ENCODE measurements around the gene SPDYE6. TPM values are rescaled to one million over a fixed set of nuclear protein-coding genes. Genes with fewer than 3 reads are reported as not detected.
"Not testable (repeated sequence)": the region's sequence is repeated elsewhere in the genome, so short reads cannot be mapped to it uniquely, and the experiment has no call there.

The SPDYE6 gene, protein sequence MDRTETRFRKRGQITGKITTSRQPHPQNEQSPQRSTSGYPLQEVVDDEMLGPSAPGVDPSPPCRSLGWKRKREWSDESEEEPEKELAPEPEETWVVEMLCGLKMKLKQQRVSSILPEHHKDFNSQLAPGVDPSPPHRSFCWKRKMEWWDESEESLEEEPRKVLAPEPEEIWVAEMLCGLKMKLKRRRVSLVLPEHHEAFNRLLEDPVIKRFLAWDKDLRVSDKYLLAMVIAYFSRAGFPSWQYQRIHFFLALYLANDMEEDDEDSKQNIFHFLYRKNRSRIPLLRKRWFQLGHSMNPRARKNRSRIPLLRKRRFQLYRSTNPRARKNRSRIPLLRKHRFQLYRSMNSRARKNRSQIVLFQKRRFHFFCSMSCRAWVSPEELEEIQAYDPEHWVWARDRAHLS
- total RNA-seq = not detected in 2 replicates

DNA sequence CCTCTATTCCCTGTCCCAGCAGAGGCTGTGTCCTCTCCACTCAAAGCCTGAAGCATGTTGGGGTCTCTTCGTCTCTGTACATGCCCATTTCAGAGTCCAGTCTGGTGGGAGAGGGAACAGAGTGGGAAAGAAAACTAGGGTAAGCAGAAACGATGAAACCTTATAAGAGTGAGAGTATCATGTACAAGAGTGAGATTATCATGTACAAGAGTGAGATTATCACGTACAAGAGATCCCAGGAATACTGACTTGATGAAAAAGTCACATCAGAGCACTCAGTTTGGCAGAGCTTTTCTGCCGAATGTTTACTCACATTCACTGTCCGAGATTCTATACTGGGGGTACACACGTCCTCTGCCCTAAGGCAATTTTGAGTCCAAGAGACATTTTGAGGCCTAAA is at the start of gene SPDYE6:
Gene SPDYE6 (minus strand): TSS at position 101 of the 400 bp plus-strand sequence. CDS start 421 bp downstream, outside the sequence.
- H3K4me1 Mint-ChIP-seq; H3K36me3 Mint-ChIP-seq (ENCODE audit: low read depth); H3K9me3 Mint-ChIP-seq; H3K27ac Mint-ChIP-seq; H3K27me3 Mint-ChIP-seq; DNase-seq; H3K4me3 Mint-ChIP-seq; intact Hi-C loops (cut with micrococcal nuclease): not testable (repeated sequence)

DNA sequence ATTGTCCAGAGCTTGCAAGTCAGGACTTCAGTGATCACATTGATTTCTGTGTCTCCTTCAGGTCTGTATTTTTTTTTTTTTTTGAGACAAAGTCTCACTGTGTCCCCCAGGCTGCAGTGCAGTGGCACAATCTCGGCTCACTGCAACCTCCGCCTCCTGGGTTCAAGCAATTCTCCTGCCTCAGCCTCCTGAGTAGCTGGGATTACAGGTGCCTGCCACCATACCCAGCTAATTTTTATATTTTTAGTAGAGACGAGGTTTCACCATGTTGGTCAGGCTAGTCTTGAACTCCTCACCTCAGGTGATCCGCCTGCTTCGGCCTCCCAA is 48.6 kb upstream of the SPDYE6 start:
- Mint-ChIP-seq H3K36me3 (ENCODE audit: low read depth) (peaks cover 64% of the 10 kb centered on the region), H3K4me1 (peaks cover 10% of the 10 kb centered on the region)
- H3K27ac Mint-ChIP-seq, H3K27me3 Mint-ChIP-seq, H3K4me3 Mint-ChIP-seq, H3K9me3 Mint-ChIP-seq, DNase-seq: not testable (repeated sequence)
- intact Hi-C loops (cut with micrococcal nuclease) = loop anchor here (1.0 to 2.0 kb wide), 3 partner anchors 22 to 60 kb away; partner anchors contain the start of genes ALKBH4 and LRWD1

DNA sequence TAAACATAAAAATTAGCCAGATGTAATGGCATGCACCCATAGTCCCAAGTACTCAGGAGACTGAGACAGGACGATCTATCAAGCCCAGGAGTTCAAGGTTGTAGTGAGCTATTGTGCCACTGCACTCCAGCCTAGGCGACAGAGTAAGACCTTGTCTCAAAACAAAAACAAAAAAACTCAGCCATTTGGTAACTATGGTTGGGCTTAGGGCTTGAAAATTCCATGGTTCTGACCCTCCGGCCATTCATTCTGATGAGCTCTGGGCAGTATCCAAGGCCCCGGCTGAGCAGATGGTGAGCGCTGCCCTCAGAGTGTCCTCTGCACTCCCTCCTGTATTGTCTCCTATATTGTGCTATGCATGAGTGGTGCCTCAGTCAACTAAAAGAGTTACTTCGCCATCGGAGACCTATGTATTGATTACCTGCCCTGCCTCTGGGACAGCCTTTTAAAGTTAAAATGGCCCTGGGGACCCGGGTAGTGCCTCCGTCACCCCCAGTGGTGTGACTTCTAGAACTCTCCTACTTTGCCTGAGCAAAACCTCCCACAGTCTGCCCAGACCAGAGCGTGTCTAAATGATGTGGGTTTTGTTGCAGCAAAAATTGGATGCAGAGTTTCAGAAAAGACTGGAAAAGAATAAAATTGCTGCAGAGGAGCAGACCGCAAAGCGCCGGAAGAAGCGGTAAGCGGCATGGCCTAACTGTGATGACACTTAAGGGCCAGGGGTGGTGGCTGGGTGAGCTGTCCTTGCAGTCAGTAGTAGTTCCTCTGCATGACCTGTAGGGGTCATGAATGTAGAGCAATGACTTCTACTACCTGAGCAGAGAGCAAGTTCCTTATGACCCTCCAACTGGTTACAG is 48.0 kb upstream of the SPDYE6 start:
- H3K27me3 Mint-ChIP-seq = no peaks in the 10 kb centered on the region
- H3K4me1 Mint-ChIP-seq = peaks cover 10% of the 10 kb centered on the region
- H3K36me3 Mint-ChIP-seq (ENCODE audit: low read depth) = peaks cover 61% of the 10 kb centered on the region
- H3K27ac Mint-ChIP-seq = peak overlapping the region; percentile 41
- H3K4me3 Mint-ChIP-seq = no peak overlapping the region
- no peaks in the 10 kb centered on the region for H3K9me3 Mint-ChIP-seq
- intact Hi-C loops (cut with micrococcal nuclease) = loop anchor here (1.0 to 2.0 kb wide), 3 partner anchors 23 to 61 kb away; partner anchors contain the start of genes ALKBH4 and LRWD1
- peak; percentile 84 for DNase-seq

DNA sequence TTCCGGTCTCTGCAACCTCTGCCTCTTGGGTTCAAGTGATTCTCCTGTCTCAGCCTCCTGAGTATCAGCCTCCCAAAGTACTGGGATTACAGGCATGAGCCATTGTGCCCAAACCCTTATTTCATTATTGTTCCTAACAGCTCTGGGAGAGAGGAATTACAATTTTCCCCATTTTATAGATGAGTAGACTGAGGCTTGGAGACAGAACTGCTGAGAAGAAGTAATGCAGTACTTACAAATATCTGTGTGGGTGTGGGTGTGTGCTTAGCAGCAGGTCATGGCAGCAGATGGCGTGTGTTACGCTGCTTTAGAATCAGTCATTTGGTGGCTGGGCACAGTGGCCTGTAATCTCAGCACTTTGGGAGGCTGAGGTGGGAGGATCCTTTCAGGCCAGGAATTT is 47.3 kb upstream of the SPDYE6 start:
- H3K36me3 Mint-ChIP-seq (ENCODE audit: low read depth) = peaks cover 60% of the 10 kb centered on the region
- intact Hi-C loops (cut with micrococcal nuclease) = no loop called here
- DNase-seq = no peak
- H3K9me3 Mint-ChIP-seq = no peaks in the 10 kb centered on the region
- H3K27ac Mint-ChIP-seq = peak overlapping the region; percentile 20
- H3K4me1 Mint-ChIP-seq = peaks cover 10% of the 10 kb centered on the region
- H3K27me3 Mint-ChIP-seq = no peaks in the 10 kb centered on the region
- H3K4me3 Mint-ChIP-seq = no peak overlapping the region

DNA sequence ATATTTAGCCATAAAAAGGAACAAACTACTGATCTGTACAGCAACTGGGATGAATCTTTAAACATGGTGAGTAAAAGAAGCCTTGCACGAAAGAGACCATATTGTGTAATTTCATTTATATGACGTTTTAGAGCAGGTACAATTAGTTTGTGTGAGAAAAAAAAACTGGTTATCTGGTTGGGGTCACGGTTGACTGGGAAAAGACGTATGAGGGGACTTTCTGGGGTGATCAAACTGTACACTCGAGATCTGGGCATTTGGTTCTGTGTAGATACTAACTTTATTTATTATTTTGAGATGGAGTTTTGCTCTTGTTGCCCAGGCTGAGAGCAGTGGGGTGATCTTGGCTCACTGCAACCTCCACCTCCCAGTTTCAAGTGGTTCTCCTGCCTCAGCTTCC is 44.1 kb upstream of the SPDYE6 start:
- H3K9me3 Mint-ChIP-seq = no peaks in the 10 kb centered on the region
- H3K27ac Mint-ChIP-seq = no peak overlapping the region
- no peaks in the 10 kb centered on the region for H3K27me3 Mint-ChIP-seq
- intact Hi-C loops (cut with micrococcal nuclease) = no loop called here
- H3K4me1 Mint-ChIP-seq = peaks cover 17% of the 10 kb centered on the region
- H3K4me3 Mint-ChIP-seq = no peak overlapping the region
- H3K36me3 Mint-ChIP-seq (ENCODE audit: low read depth) = peaks cover 45% of the 10 kb centered on the region
- DNase-seq = no peak

DNA sequence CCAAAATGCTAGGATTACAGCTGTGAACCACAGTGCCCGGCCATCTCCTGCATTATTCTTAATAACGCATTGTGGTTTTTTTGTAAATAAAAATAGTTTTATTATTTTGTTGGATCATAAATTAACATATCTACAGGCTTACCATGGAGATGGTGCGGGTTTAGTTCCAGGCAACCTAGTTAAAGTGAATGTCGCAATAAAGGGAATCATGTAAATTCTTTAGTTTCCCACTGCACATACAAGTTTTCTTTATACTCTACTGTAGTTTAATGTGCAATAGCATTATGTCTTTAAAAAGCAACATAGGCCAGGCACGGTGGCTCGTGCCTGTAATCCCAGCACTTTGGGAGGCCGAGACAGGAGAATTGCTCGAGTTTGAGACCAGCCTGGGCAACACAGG is 42.3 kb upstream of the SPDYE6 start:
- intact Hi-C loops (cut with micrococcal nuclease) = no loop called here
- Mint-ChIP-seq H3K4me1 (peaks cover 13% of the 10 kb centered on the region), H3K4me3 (no peak overlapping the region), H3K9me3 (no peaks in the 10 kb centered on the region), H3K36me3 (ENCODE audit: low read depth) (peaks cover 38% of the 10 kb centered on the region), H3K27ac (no peak overlapping the region), H3K27me3 (no peaks in the 10 kb centered on the region)
- DNase-seq = no peak

DNA sequence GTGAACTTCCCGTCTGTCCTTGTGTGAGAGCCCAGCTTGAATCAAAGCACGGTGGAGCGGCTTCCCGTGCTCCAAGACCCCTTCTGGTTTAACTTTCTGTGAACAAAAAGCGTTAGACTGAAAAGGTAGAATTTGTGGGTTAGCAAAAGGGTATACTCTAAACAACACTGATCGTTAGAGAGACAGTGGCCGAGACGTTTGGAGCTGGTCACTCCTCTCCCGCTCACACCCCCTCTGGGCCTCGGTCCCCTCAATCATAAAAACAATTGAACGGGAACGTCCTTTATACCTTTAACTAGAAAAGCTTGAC is 40.4 kb upstream of the SPDYE6 start:
- intact Hi-C loops (cut with micrococcal nuclease) = loop anchor here (1.0 kb wide), 3 partner anchors 30 to 68 kb away; partner anchors contain the start of genes ALKBH4 and LRWD1

DNA sequence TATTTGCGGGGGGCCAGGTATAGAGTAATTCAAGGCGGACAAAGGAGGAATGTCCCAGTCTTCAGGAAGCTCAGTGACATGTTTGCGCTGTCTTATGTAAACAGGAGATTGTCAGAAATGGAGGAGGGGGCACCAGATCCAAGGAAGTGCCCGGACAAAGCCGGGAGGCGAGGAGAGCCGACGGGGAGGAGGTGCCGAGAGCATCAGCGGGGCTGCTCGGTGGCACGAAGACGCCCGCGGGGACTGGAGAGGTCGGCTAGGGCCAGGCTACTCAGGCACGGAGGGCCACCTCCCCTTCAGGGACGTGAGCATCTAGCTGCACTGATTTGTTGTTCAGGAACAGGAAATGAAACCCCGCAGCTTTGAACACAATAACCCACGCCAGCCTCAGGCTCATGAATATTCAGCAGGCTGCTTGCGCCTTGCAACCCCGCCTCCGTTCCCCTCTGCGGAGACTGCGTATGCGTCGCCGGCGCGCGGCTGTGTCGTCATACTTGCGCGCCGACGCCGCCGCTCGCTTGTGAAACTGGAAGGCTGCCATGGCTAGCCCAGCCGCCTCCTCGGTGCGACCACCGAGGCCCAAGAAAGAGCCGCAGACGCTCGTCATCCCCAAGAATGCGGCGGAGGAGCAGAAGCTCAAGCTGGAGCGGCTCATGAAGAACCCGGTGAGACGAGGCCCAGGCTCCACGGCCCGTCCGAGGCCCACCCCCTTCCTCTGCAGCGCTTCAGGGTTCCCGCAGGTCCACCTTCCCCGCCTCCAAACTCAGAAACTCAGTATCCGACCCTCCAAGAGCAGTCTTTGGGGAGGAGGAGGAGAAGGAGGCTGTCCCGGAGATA is 39.8 kb upstream of the SPDYE6 start, which contains the start of gene PRKRIP1:
Gene PRKRIP1 (plus strand): TSS at position 491 of the 837 bp plus-strand sequence. CDS start 49 bp downstream, at position 540.
- H3K36me3 Mint-ChIP-seq (ENCODE audit: low read depth) = peaks cover 37% of the 10 kb centered on the region
- peak within 1 kb of the TSS; percentile 87 for H3K27ac Mint-ChIP-seq
- H3K9me3 Mint-ChIP-seq = no peaks in the 10 kb centered on the region
- peaks cover 13% of the 10 kb centered on the region for H3K4me1 Mint-ChIP-seq
- peak; percentile 95 for DNase-seq
- H3K4me3 Mint-ChIP-seq = peak within 1 kb of the TSS; percentile 92
- intact Hi-C loops (cut with micrococcal nuclease) = loop anchor here (1.0 kb wide), 3 partner anchors 30 to 68 kb away; partner anchors contain the start of genes ALKBH4 and LRWD1
- no peaks in the 10 kb centered on the region for H3K27me3 Mint-ChIP-seq

More for the DNA sequence above, 40.4 kb upstream of the SPDYE6 start:
- DNase-seq = no peak
- H3K36me3 Mint-ChIP-seq (ENCODE audit: low read depth) = peaks cover 38% of the 10 kb centered on the region
- H3K9me3 Mint-ChIP-seq = no peaks in the 10 kb centered on the region
- peak overlapping the region; percentile 92 for H3K4me3 Mint-ChIP-seq
- peaks cover 13% of the 10 kb centered on the region for H3K4me1 Mint-ChIP-seq
- H3K27ac Mint-ChIP-seq = peak overlapping the region; percentile 87
- no peaks in the 10 kb centered on the region for H3K27me3 Mint-ChIP-seq

DNA sequence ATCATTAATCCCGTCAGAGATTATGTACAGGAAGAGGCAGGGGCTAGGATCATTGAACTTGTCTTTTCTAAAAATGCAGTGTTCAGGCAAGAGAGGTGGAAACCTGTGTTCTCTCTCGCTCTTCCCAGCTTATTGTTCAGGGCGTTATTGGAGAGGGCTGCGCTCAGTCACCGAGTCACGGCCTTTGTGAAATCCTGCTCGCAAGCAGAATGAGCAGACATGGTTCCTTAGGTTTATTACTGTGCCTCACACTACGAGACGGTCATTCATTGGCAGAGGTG is 39.3 kb upstream of the SPDYE6 start:
- Mint-ChIP-seq H3K36me3 (ENCODE audit: low read depth) (peaks cover 34% of the 10 kb centered on the region), H3K4me1 (peaks cover 13% of the 10 kb centered on the region), H3K27me3 (no peaks in the 10 kb centered on the region), H3K27ac (peak overlapping the region; percentile 29), H3K4me3 (peak overlapping the region; percentile 92), H3K9me3 (no peaks in the 10 kb centered on the region)
- DNase-seq = no peak
- intact Hi-C loops (cut with micrococcal nuclease) = no loop called here

DNA sequence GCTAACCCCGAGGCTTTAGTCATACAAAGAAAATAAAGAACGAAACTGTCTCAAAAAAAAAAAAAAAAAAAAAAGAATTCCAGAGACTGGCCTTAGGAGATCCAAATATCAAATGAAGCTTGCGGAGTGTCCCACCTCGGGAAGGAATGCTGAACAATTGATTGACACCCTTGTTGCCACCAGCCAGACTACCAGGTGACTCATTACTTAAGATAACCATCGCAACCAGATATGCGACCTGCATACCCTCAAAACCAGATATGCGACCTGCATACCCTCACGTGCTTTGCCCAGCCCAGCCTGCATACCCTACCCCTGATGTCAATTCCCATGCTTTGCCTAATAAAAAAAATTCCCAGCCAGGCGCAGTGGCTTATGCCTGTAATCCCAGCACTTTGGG is 37.2 kb upstream of the SPDYE6 start:
- Mint-ChIP-seq H3K4me3 (no peak overlapping the region), H3K4me1 (peaks cover 13% of the 10 kb centered on the region)

DNA sequence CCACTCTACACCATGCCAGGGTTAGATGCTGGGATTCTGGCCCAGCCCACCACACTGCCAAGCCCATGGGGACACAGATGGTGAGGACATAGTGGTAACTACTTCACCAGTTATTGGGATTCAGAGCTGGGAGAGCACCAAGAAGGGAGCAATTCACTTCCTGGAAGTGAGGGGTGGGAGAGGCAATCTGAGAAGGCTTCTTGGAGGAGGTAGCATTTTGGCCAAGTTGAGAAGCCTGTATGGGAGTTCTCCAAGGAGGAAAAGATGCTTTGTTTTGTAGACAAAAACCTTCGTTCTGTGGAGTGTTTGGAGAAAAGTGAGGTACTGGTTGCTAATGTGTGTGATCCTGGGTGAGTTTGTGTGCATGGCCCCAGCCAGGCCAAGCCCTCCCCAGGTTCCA is 36.1 kb upstream of the SPDYE6 start:
- intact Hi-C loops (cut with micrococcal nuclease) = no loop called here
- DNase-seq = no peak
- Mint-ChIP-seq H3K27ac (no peak overlapping the region), H3K9me3 (no peaks in the 10 kb centered on the region), H3K27me3 (no peaks in the 10 kb centered on the region), H3K4me1 (peaks cover 11% of the 10 kb centered on the region), H3K4me3 (no peak overlapping the region), H3K36me3 (ENCODE audit: low read depth) (peaks cover 21% of the 10 kb centered on the region)

More for the DNA sequence above, 37.2 kb upstream of the SPDYE6 start:
- intact Hi-C loops (cut with micrococcal nuclease) = no loop called here
- Mint-ChIP-seq H3K27me3 (no peaks in the 10 kb centered on the region), H3K27ac (no peak overlapping the region), H3K9me3 (no peaks in the 10 kb centered on the region), H3K36me3 (ENCODE audit: low read depth) (peaks cover 24% of the 10 kb centered on the region)
- no peak for DNase-seq

DNA sequence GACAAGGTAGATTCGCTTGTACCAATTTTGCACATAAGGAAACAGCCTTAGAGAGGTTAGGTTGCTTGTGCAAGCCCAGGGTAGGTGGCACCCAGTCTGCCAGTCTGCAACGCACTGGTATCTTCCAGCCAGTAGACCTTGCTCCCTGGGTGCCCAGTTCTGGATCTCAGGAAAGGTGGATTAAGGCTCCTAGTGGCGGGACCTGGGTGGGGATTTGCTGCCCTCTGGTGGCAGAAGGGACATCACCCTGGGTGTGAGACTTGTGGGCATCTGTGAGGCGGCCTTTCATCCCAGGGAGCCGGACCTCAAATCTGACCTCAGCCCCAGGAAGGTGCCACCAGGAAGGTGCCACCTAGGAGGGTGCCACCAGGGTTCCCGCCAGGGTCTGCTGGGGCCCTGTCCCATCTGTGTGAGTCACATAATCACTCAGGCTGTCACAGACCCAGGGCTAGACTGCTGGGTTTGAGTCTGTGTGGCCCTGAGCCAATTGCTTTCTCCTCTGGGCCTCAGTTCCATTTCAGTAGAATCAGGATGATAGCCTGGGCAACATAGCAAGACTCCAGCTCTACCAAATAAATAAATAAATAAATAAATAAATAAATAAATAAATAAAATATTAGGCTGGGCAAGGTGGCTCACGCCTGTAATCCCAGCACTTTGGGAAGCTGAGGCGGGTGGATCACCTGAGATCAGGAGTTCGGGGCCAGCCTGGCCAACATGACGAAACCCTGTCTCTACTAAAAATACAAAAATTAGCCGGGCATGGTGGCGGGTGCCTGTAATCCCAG is 34.6 kb upstream of the SPDYE6 start:
- H3K36me3 Mint-ChIP-seq (ENCODE audit: low read depth) = peaks cover 27% of the 10 kb centered on the region
- intact Hi-C loops (cut with micrococcal nuclease) = loop anchor here (1.0 kb wide), 1 partner anchor 112 kb away; no protein-coding TSS in a partner anchor
- no peaks in the 10 kb centered on the region for H3K27me3 Mint-ChIP-seq
- H3K4me3 Mint-ChIP-seq = no peak overlapping the region
- DNase-seq = peak; percentile 90
- H3K27ac Mint-ChIP-seq = no peak overlapping the region
- no peaks in the 10 kb centered on the region for H3K9me3 Mint-ChIP-seq
- H3K4me1 Mint-ChIP-seq = peaks cover 5% of the 10 kb centered on the region

DNA sequence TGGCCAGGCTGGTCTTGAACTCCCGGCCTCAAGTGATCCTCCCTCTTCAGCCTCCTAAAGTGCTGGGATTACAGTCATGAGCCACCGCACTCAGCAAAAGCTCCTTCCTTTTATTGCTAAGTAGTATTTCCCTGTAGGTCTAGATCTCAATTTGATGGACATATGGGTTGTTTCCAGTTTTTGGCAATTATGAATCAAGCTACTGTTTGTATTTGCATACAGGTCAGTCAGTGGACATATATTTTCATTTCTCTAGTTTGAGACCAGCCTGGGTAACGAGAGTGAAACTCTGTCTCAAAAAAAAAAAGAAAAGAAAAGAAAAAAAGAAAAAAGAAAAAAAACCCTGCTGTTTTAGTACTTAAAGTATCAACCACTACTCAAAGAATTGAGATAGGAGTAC is 33.6 kb upstream of the SPDYE6 start:
- Mint-ChIP-seq H3K27me3 (no peaks in the 10 kb centered on the region), H3K36me3 (ENCODE audit: low read depth) (peaks cover 24% of the 10 kb centered on the region), H3K4me3 (no peak overlapping the region), H3K27ac (peak overlapping the region; percentile 45), H3K9me3 (no peaks in the 10 kb centered on the region), H3K4me1 (no peaks in the 10 kb centered on the region)
- DNase-seq = no peak
- intact Hi-C loops (cut with micrococcal nuclease) = loop anchor here (1.0 kb wide), 1 partner anchor 111 kb away; no protein-coding TSS in a partner anchor
